Mononuclear cell (primary cell): ENCODE data around the gene CADM1. TPM values are rescaled to one million over a fixed set of nuclear protein-coding genes. Genes with fewer than 3 reads are reported as not detected.

Experiments used
- H3K27me3 ChIP-seq: 2 replicates; pipeline ENCODE4 v1.6.0; 2011; ENCODE audit warnings: low read length, control low read depth; ENCODE audit not compliant: insufficient read depth
- H3K4me1 ChIP-seq: 2 replicates; pipeline ENCODE4 v1.5.1; 2011; ENCODE audit warnings: mild to moderate bottlenecking, low read length, control low read depth; ENCODE audit not compliant: insufficient read depth
- H3K4me3 ChIP-seq: 2 replicates; pipeline ENCODE4 v1.5.1; 2011; ENCODE audit warnings: mild to moderate bottlenecking, low read length, moderate library complexity
- H3K9me3 ChIP-seq: 2 replicates; pipeline ENCODE4 v1.5.1; 2011; ENCODE audit warnings: low read depth, mild to moderate bottlenecking, control low read depth, low read length
- total RNA-seq: library from RNA; depleted of rRNA; stranded (reverse); fragments of >200 nt; gene quantifications from one replicate; pipeline ENCODE4 v1.2.3, GENCODE V29; 2012

Gene CADM1
- total RNA-seq, 1 donor: 4.2 TPM

GRCh38 chr11:115361025-115361424 lies 143.2 kb downstream of the CADM1 start:
- Histone ChIP-seq H3K9me3 (no peaks in the 10 kb centered on the region), H3K4me3 (no peak overlapping the region), H3K4me1 (no peaks in the 10 kb centered on the region), H3K27me3 (no peaks in the 10 kb centered on the region)

GRCh38 chr11:115360186-115360824 lies 143.9 kb downstream of the CADM1 start:
- H3K27me3 ChIP-seq: no peaks in the 10 kb centered on the region
- H3K4me3 ChIP-seq: no peak overlapping the region
- H3K9me3 ChIP-seq: no peaks in the 10 kb centered on the region
- no peaks in the 10 kb centered on the region for H3K4me1 ChIP-seq

GRCh38 chr11:115357066-115357465 lies 147.1 kb downstream of the CADM1 start:
- H3K27me3 ChIP-seq: peaks cover 6% of the 10 kb centered on the region

GRCh38 chr11:115352805-115353485 lies 151.3 kb downstream of the CADM1 start:
- Histone ChIP-seq H3K27me3 (peaks cover 6% of the 10 kb centered on the region), H3K4me1 (no peaks in the 10 kb centered on the region), H3K4me3 (no peak overlapping the region), H3K9me3 (no peaks in the 10 kb centered on the region)

More at GRCh38 chr11:115357066-115357465, 147.1 kb downstream of the CADM1 start:
- no peak overlapping the region for H3K4me3 ChIP-seq
- H3K9me3 ChIP-seq: no peaks in the 10 kb centered on the region
- no peaks in the 10 kb centered on the region for H3K4me1 ChIP-seq

GRCh38 chr11:115349335-115350017 lies 154.7 kb downstream of the CADM1 start:
- Histone ChIP-seq H3K4me1 (no peaks in the 10 kb centered on the region), H3K9me3 (no peaks in the 10 kb centered on the region), H3K27me3 (peaks cover 6% of the 10 kb centered on the region), H3K4me3 (no peak overlapping the region)

- Histone ChIP-seq H3K4me3 (no peak overlapping the region), H3K4me1 (no peaks in the 10 kb centered on the region), H3K9me3 (no peaks in the 10 kb centered on the region), H3K27me3 (peaks cover 3% of the 10 kb centered on the region)
Observed at GRCh38 chr11:115348416-115348815, 155.8 kb downstream of the CADM1 start.

- Histone ChIP-seq H3K4me3 (no peak overlapping the region), H3K9me3 (no peaks in the 10 kb centered on the region), H3K4me1 (no peaks in the 10 kb centered on the region), H3K27me3 (no peaks in the 10 kb centered on the region)
Observed at GRCh38 chr11:115347106-115347505, 157.1 kb downstream of the CADM1 start.

- Histone ChIP-seq H3K4me3 (no peak overlapping the region), H3K27me3 (no peaks in the 10 kb centered on the region), H3K4me1 (no peaks in the 10 kb centered on the region), H3K9me3 (no peaks in the 10 kb centered on the region)
Observed at GRCh38 chr11:115345840-115346239, 158.4 kb downstream of the CADM1 start.

- no peaks in the 10 kb centered on the region for H3K27me3 ChIP-seq
- H3K9me3 ChIP-seq: no peaks in the 10 kb centered on the region
- no peak overlapping the region for H3K4me3 ChIP-seq
- H3K4me1 ChIP-seq: no peaks in the 10 kb centered on the region
Observed at GRCh38 chr11:115345361-115345760, 158.9 kb downstream of the CADM1 start.

- no peak overlapping the region for H3K4me3 ChIP-seq
- no peaks in the 10 kb centered on the region for H3K9me3 ChIP-seq
- no peaks in the 10 kb centered on the region for H3K4me1 ChIP-seq
- no peaks in the 10 kb centered on the region for H3K27me3 ChIP-seq
Observed at GRCh38 chr11:115344846-115345245, 159.4 kb downstream of the CADM1 start.

- no peaks in the 10 kb centered on the region for H3K27me3 ChIP-seq
- no peaks in the 10 kb centered on the region for H3K4me1 ChIP-seq
- no peaks in the 10 kb centered on the region for H3K9me3 ChIP-seq
- H3K4me3 ChIP-seq: no peak overlapping the region
Observed at GRCh38 chr11:115342142-115342541, 162.1 kb downstream of the CADM1 start.

- Histone ChIP-seq H3K27me3 (no peaks in the 10 kb centered on the region), H3K9me3 (no peaks in the 10 kb centered on the region), H3K4me1 (no peaks in the 10 kb centered on the region), H3K4me3 (no peak overlapping the region)
Observed at GRCh38 chr11:115340874-115341273, 163.3 kb downstream of the CADM1 start.

- H3K4me3 ChIP-seq: no peak overlapping the region
- H3K27me3 ChIP-seq: no peaks in the 10 kb centered on the region
- no peaks in the 10 kb centered on the region for H3K9me3 ChIP-seq
Observed at GRCh38 chr11:115338476-115338875, 165.7 kb downstream of the CADM1 start.

GRCh38 chr11:115334932-115335788 lies 169.1 kb downstream of the CADM1 start:
- no peaks in the 10 kb centered on the region for H3K27me3 ChIP-seq

More at GRCh38 chr11:115338476-115338875, 165.7 kb downstream of the CADM1 start:
- H3K4me1 ChIP-seq: no peaks in the 10 kb centered on the region

GRCh38 chr11:115333949-115334348 lies 170.3 kb downstream of the CADM1 start:
- Histone ChIP-seq H3K4me3 (no peak overlapping the region), H3K4me1 (no peaks in the 10 kb centered on the region), H3K27me3 (no peaks in the 10 kb centered on the region), H3K9me3 (no peaks in the 10 kb centered on the region)

More at GRCh38 chr11:115334932-115335788, 169.1 kb downstream of the CADM1 start:
- H3K4me3 ChIP-seq: no peak overlapping the region
- no peaks in the 10 kb centered on the region for H3K4me1 ChIP-seq
- H3K9me3 ChIP-seq: no peaks in the 10 kb centered on the region
